ENCODE data around the gene AIF1L. TPM values are rescaled to one million over a fixed set of nuclear protein-coding genes. Genes with fewer than 3 reads are reported as not detected.

AIF1L gene
- total RNA-seq, 4 donors from 2014 or later = 19.9 to 121 (median 38.4) TPM

- DNase-seq (ENCODE audit: low spot score) = no peak
- TF ChIP-seq, protein P1, sequence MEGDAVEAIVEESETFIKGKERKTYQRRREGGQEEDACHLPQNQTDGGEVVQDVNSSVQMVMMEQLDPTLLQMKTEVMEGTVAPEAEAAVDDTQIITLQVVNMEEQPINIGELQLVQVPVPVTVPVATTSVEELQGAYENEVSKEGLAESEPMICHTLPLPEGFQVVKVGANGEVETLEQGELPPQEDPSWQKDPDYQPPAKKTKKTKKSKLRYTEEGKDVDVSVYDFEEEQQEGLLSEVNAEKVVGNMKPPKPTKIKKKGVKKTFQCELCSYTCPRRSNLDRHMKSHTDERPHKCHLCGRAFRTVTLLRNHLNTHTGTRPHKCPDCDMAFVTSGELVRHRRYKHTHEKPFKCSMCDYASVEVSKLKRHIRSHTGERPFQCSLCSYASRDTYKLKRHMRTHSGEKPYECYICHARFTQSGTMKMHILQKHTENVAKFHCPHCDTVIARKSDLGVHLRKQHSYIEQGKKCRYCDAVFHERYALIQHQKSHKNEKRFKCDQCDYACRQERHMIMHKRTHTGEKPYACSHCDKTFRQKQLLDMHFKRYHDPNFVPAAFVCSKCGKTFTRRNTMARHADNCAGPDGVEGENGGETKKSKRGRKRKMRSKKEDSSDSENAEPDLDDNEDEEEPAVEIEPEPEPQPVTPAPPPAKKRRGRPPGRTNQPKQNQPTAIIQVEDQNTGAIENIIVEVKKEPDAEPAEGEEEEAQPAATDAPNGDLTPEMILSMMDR (IDR thresholded peaks at IDR 0.05) = no peak
- no peak for ATAC-seq (ENCODE audit: low FRiP score)
These were observed 8.9 kb upstream of the AIF1L start for GRCh38 chr9:131087354-131087893.

DNA sequence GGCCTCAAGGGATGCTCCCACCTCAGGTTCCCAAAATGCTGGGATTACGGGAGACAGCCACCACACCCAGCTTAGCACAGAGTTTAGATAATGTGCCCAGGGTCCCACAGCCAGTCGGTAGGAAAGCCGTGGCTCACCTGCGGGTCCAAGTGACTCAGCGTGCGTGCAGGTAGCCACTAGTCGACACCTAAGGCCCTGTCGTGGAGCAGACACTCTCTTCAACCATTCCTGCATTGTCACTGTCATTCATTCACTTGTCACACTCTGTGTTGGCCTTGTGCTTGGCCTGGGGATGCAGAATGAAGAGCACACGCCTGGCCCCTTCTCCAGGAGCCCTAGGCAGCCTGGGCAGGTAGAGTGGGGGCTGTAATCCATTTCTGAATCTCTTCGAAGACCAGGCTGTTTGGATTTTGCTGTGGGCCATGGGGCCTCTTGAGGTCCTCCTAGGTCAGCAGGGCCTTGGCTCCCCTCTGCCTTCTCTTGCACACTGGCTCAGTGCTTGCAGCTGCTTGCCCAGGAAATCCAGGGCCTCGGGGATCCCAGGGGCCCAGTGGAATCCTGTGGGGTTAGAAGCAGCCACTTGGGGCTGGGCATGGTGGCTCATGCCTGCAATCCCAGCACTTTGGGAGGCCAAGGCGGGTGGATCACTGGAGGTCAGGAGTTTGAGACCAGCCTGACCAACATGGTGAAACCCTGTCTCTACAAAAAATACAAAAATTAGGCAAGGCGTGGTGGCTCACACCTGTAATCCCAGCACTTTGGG, 6.1 kb upstream of the AIF1L start:
- TF ChIP-seq, protein P1 (IDR thresholded peaks at IDR 0.05) = no peak
- DNase-seq (ENCODE audit: low spot score) (no peak), ATAC-seq (ENCODE audit: low FRiP score) (no peak)

GRCh38 chr9:131091352-131091992, 4.9 kb upstream of the AIF1L start:
- TF ChIP-seq, protein P1 (IDR thresholded peaks at IDR 0.05) = no peak
- DNase-seq (ENCODE audit: low spot score) (no peak), ATAC-seq (ENCODE audit: low FRiP score) (no peak)

DNA sequence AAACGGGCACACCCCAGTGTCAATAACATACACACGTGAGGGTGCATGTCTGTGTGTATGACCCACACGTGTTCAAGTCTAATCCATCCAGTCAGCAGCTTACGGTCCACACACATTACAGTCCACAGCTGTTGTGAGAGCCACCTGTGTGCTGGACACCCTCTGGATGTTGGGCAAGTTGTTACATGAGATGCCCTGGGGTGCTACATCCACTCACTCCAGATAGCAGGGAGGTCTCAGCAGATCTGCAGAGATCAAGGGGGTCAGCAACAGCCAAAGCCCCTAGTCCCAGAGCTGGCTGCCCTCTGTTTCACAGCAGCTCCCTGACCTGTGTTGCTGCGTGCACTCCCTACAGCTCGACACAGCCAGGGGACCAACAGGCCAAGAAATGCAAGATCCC, 4.3 kb upstream of the AIF1L start:
- DNase-seq (ENCODE audit: low spot score) (no peak), ATAC-seq (ENCODE audit: low FRiP score) (no peak)
- TF ChIP-seq, protein P1 (IDR thresholded peaks at IDR 0.05) = no peak

DNA sequence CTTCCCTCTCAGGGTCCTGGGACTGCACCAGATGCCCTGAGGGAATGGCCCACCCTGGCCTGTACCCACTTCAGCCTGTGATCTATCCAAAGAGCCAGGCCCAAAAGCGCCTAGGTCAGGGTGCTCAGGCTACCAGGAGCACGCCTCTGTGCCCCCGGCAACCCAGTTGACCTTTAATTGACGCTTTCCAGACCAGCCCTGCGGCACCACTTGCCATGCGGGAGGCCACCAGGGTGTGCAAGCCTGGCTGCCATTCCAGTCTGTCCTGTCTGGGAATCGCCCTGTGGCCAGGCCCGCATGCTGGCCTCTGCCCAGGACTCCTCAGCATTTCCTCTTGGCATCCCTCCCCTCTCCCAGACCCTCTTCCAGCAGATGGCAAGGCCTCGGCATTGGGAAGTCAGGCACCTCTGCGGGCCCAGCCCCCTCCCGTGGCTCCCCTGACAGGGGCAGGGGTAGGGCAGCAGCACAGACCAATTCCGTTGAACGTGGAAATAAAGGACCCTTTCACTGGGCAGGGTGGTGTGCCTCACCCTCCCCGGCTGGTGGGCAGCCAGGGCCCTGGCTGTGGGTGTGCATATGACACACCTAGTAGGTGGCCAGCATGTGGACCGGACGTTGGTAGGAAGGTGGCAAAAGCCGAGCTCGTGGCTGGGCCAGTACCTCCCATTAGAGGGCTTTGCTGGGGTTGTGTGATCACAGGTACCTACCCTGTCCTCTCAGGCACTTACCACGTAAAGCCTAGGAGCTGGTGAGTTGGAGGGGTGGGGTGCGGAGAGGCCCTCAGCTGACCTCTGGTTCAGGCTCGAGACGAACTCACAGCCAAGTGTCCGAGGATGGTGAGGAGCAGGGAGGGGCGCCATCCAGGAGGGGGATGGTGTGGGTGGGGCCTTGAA, 3.5 kb upstream of the AIF1L start:
- DNase-seq (ENCODE audit: low spot score) (no peak), ATAC-seq (ENCODE audit: low FRiP score) (no peak)
- TF ChIP-seq, protein P1 (IDR thresholded peaks at IDR 0.05) = no peak

- ATAC-seq (ENCODE audit: low FRiP score) = no peak
- TF ChIP-seq, protein P1 (IDR thresholded peaks at IDR 0.05) = no peak
- no peak for DNase-seq (ENCODE audit: low spot score)
These were observed 2.3 kb upstream of the AIF1L start for GRCh38 chr9:131094015-131094414.
